Tibial nerve (tissue), 4 donors: Measurements from ENCODE around the gene HIVEP2.

ENCODE experiments used
- CTCF ChIP-seq, 5 experiments: fragments of 200-600 bp in 3 of 5; fragments of 450-650 bp in 2 of 5; sonication (generic) in 3 of 5; IDR thresholded peaks; one replicate each; pipeline ENCODE4 v1.5.1; 2016 to 2019; ENCODE audit warnings: antibody characterized with exemption in 5 of 5, mild to moderate bottlenecking in 3 of 5, moderate library complexity in 2 of 5
- EP300 ChIP-seq, 2 donors: sonication (generic); formaldehyde crosslinking; IDR thresholded peaks; one replicate each; pipeline ENCODE4 v1.6.1; 2017; ENCODE audit warnings: antibody characterized with exemption in 2 of 2, mild to moderate bottlenecking in 1 of 2
- POLR2A ChIP-seq, 2 donors: fragments of 450-650 bp; IDR thresholded peaks; one replicate each; pipeline ENCODE4 v1.6.1; 2017; ENCODE audit warnings: antibody characterized with exemption in 2 of 2, mild to moderate bottlenecking in 2 of 2, moderate library complexity in 2 of 2

DNA sequence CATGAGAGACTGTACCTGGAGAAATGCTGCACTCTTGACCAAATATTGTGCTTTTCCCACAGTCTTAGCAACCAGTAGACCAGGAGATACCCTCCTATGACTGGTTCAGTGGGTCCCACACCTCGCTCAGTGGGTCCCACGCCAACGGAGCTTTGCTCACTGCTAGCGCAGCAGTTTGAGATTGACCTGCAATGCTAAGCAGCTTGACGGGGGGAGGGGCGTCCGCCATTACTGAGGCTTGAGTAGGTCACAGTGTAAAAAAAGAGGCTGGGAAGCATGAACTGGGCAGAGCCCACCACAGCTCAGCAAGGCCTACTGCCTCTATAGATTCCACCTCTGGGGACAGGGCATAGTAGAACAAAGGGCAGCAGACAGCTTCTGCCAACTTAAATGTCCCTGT is 49.0 kb upstream of the HIVEP2 start:
- no peak for TF ChIP-seq POLR2A (IDR thresholded peaks at IDR 0.05)
- TF ChIP-seq CTCF (IDR thresholded peaks at IDR 0.05) = no peak
- TF ChIP-seq EP300 (IDR thresholded peaks at IDR 0.05) = no peak
